NOMO-1 treated with dmso at 0.1 percent for 144 hours (cell line): ENCODE measurements around the gene DGKQ.

Experiments
- DNase-seq: peaks from one replicate; lab custom pipeline; 2025; ENCODE audit not compliant: unreplicated experiment; lab: John Stamatoyannopoulos, UW

The DGKQ gene

GRCh38 chr4:909131-909571 is 64.2 kb downstream of the DGKQ start:
- DNase-seq, result no peak
